GM18507 (cell line): ENCODE data around the gene MIF4GD.
"Not testable (repeated sequence)": the region's sequence is repeated elsewhere in the genome, so short reads cannot be mapped to it uniquely, and the experiment has no call there.

Experiments
- DNase-seq: peaks from one replicate; pipeline ENCODE4 v3.0.0; 2011; ENCODE audit warnings: low read depth; ENCODE audit not compliant: insufficient read length; ENCODE audit errors: extremely low spot score
- FAIRE-seq: peaks from 2 replicates; lab custom pipeline; 2011; peaks lifted over from hg19 to GRCh38; lab: Jason Lieb, UNC

MIF4GD gene

DNA sequence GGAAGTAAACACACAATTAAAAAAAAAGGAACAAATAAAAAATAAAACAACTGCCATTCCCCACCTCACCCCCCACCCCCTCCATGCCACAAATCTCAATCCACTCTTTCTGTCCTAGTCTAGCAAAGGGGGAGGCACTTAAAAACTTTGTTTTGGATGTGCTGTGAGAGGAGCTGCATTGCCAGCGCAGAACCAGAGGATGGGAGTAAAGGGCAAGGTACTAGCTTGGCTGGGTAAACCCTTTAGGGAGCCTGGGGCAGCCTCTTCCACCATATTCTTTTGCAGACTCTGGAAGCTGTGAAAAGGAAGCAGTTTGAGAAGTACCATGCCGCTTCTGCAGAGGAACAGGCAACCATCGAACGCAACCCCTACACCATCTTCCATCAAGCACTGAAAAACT lies 8.0 kb downstream of the MIF4GD start:
- no peak for FAIRE-seq
- no peak for DNase-seq

DNA sequence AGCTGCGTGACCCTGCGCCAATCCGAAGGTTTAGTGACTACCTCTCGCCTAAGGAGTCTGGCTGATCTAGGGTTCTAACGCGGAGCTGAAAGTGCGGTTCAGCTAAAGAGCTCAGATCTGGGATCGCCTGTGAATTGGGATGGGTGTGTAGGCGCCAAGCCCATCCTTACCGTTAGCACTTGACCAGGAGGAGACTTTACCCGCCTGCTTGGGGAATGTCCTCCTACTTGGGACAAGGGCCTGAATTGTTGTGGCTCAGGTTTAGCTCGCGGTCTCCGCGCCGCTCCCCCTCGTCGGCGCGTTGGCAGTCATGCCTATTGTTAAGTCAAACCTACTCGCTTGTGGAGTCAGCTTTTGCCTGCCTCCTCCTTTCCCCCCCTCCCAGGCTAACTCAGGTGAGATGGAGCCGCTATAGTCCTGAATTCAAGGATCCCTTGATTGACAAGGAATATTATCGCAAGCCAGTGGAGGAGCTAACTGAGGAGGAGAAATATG lies 8.9 kb downstream of the MIF4GD start:
- DNase-seq: no peak

DNA sequence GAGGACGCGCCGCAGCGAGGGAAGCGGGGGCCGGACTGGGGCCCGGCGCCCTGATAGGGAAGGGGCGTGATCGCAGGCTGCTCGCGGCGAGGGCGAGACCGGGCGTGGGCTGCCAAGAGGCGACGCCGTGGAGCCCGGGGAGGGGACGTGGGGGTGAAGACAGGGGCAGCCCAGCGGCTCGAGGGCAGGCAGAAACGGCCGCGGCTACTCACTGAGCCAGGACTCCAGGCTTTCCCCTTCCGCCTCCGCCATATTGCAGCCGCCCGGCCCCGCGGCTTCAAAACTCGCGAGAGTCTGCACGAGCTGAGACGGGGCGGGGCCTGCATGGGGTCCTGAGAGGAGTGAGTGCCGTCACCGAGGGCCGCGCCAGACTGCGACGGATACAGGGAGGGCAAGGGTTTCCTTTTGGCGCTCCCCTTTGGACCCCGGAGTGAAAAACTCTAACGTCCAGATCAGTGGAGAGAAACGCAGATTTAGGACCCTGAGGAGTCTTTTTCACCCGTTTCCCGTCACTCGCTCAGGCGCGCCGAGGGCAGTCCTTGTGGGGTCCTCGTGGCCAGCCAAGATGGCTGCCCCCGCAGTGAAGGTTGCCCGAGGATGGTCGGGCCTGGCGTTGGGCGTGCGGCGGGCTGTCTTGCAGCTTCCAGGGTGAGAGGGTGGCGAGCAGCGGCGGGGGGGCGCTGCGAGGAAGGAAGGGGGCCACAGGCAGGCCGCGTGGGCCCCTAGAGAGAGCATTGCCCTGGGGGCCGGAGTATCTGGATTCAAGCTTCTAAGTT lies 9.5 kb downstream of the MIF4GD start, which contains the start of the genes GGA3 and MRPS7:
Gene GGA3 (minus strand): TSS at position 271 of the 776 bp plus-strand sequence. CDS start 19 bp downstream, at position 252.
Gene MRPS7 (plus strand): TSS at position 544 of the 776 bp plus-strand sequence. CDS start 22 bp downstream, at position 566.
- FAIRE-seq: peak; percentile 89
- peak; percentile 91 for DNase-seq

More for the DNA sequence above, 8.9 kb downstream of the MIF4GD start:
- no peak for FAIRE-seq

DNA sequence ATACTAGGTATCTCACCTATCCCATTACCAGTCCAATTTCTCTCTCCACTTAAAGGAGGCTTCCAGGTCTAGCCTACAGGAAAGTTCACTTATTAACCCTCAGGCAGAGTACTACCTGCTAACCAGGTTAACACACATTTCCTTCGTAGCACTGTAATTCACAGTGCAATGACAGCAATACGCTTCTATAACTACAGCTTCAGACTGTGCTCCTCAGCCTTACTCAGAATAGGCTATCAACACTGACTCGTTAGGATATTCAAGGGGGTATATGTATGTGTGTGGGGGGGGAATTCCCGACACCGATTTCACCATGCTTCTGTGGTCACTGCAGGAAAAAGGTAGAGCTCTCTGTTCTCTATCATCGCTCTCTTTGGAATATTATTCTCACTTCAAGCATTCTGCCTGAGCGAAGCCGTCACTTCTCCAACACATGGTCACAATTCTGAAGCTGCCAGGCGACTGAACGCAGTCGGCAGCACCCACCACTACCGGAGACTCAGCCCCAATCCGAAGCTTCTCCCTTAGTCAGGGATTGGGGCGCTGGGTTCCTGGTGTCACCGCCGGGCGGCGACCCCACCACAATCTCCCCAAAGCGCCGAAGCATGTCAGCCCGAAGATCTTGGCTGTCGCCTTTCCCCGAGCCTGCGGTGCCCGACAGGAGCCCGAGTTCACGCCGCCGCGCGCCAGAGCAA lies 10.2 kb downstream of the MIF4GD start:
- no peak for FAIRE-seq
- no peak for DNase-seq

DNA sequence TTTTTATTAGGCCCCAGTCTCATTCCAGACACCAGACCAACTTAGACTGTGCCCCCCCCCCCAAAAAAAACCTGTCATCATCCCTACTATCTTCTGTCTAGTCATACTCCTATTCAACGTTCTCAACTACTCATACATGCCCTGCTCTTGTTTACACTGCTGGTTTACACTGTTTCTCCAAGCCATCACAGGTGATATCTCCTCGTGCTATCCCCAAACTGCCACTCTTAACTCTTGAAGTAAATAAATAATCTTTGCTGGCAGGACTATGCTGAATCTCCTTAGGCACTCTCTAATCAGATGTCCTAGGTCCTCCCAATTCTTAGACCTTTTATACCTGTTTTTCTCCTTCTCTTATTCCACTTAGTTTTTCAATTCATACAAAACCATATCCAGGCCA lies 13.8 kb downstream of the MIF4GD start:
- not testable (repeated sequence) for FAIRE-seq, DNase-seq

DNA sequence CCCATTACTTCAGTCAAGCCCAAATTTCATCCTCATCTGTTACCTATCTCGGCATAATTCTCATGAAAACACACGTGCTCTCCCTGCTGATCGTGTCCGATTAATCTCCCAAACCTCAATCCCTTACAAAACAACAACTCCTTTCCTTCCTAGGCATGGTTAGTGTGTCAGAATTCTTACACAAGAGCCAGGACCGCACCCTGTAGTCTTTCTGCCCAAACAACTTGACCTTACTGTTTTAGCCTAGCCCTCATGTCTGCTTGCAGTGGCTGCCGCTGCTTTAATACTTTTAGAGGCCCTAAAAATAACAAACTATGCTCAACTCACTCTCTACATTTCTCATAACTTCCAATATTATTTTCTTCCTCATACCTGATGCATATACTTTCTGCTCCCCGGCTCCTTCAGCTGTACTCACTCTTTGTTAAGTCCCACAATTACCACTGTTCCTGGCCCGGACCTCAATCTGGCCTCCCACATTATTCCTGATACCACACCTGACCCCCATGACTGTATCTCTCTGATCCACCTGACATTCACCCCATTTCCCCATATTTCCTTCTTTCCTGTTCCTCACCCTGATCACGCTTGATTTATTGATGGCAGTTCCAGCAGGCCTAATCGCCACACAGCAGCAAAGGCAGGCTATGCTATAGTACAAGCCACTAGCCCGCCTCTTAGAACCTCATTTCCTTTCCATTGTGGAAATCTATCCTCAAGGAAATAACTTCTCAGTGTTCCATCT lies 14.9 kb downstream of the MIF4GD start:
- not testable (repeated sequence) for FAIRE-seq, DNase-seq

DNA sequence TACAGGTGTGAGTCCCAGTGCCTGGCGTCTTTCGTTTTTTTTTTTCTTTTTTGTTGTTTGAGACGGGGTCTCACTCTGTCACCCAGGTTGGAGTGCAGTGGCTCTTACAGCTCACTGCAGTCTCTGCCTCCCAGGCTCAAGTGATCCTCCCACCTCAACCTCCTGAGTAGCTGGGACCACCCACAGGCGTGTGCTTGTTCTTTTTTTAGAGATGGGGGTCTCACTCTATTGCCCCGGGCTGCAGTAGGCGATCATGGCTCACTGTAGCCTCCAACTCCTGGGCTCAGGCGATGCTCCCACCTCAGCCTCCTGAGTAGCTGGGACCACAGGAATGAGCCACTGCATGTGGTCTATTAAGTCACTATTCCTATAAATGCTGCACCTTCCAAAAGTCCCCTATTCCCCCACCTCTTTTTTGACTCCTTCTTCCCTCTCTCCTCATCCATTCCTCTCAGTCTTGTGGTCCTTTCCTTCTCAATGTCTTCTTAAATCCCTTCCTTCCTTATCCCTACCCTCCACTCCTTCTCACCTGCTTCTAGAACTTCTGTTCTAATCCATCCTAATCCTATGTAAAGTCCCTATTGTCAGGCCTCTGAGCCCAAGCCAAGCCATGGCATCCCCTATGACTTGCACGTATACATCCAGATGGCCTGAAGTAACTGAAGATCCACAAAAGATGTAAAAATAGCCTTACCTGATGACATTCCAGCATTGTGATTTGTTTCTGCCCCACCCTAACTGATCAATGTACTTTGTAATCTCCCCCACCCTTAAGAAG lies 18.8 kb downstream of the MIF4GD start:
- FAIRE-seq (no peak), DNase-seq (no peak)

DNA sequence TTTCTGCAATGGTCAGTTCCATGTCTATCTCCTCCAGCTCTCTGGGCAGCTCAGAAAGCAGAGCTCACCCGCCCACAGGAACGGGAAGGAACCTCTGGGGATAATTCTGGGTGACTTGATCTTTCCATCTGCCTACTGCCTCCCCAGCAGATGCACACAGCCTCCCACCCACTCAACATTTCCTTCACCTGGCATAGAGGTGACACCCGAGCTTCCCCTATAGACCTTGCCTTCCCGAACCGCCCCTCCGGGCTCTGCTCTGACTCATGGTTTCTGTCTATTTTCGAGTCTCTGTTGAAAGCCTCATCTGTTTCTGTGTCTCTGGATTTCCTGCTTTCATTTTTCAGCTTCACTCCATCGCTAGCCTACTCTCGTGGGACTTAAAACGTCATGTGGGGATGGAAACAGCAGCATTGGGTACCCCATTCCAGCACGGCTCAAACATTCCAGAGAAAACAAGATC lies 21.0 kb downstream of the MIF4GD start:
- DNase-seq: no peak
- peak; percentile 92 for FAIRE-seq

DNA sequence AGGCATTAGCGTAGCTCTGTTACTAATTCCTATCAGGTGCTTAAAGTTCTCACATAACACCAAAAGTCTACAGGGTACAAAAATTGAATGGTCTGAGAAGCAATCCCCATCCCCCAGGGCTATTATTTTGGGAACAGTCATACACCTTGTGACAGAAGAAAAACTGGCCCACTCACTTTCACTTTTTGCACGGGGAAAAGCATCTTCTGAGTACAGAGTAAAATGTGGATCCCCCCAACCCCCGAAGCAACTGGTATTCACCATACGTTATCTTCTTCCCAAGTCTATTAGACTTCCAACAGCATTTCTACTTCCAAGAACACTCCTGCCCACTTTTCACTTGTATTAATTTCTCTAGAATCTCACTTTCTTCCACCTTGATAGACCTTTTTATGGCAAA lies 21.5 kb downstream of the MIF4GD start:
- DNase-seq (no peak), FAIRE-seq (peak; percentile 35)

DNA sequence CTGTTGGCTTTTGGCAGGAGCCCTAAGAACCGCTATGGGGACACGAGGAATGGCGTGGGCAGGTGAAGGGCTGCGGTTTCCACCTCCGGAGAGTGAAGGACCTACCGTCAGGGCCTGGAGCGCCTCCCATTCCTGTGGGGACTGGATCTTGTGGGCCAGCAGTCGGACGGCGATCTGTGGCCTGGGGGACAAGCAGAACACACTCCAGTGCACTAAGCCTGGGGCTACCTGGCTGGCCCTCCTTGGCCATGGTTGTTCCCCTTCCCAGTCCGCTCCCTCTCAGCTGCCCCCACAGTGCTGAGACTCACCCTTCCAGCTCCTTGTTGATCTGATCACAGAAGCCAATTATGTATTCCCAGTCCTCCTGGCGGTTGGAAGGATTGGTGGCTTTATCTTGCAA lies 24.6 kb downstream of the MIF4GD start:
- no peak for FAIRE-seq

DNA sequence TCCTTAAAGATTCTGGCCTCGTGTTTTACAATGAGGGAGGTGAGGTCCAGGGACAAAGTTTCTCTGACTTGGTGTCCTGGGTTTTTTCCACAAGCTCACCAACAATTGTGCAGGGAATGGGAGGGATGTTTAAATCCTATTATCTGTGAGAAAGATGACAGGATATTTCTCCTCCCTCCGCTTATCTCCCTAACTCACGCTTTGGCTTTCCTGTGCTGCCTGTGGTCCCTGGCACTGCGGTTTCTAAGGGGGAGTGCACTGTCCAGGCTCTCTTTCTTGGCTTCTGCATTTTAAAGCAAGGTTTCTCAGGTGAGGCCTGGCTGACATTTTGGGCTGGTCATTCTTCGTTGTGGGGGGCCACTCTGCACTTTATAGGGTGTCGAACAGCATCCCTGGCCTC lies 26.0 kb downstream of the MIF4GD start:
- DNase-seq (no peak), FAIRE-seq (peak; percentile 24)

More for the DNA sequence above, 24.6 kb downstream of the MIF4GD start:
- no peak for DNase-seq

DNA sequence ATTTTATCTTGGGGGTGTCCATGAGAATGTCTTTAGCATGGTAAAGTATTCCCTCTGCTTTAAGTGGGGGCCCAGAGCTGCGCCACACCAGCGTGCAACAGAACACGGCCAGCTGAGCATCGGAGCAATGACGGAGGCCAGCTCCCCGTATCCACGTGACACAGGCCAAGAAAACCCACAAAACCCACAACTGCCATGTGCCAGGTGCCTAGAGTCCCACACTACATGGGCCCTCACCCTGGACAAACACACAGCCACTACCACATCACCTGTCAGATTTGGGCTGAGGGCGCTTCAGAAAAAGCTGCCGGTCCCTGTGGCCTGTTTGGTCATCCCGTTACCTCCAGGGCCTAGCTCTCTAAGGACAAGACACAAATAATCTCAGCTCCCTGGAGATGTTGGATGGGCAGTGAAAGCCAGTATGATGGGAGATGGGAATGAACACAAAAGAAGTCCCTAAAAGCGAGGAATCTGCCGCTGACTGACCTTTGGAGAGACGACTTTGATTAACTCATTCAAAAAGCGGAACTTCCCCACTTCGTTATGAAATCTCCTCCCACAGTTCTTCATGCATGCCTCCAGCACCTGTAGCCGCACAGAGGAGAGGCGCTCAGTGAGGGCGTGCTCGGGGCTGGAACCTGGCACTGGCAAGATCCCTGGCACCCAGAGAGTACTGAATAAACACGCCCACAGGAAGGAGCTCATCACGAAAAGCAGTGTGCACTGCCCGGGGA lies 26.7 kb downstream of the MIF4GD start:
- DNase-seq: no peak
- peak; percentile 92 for FAIRE-seq

DNA sequence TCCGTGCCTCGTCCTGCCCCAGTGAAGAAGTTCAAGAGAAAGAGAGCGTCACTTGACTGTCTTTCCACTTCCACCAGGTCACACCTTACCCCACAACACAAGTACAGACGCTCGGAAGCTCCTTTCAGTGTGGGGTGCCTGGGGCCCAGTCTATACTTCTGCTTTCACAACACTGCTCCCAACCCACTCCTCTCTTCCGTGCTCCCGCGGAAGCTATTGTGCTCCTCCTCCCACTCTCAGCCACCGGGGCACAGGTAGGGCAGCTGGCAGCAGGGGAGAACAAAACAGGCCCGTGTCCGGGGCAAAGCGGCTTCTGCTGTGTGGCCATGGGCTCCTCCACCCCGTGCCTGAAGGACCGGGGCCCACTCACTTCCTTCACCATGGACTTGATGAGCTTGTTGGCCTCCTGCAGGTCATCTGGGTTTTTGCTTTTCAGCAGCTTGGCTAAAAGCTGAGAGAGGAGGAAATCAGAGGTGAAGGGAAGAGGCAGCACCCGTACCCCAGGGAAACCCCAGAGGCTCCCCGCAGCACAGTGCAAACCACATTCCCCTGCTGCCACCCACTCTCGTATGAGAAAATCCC lies 28.5 kb downstream of the MIF4GD start:
- FAIRE-seq (peak; percentile 90), DNase-seq (no peak)

DNA sequence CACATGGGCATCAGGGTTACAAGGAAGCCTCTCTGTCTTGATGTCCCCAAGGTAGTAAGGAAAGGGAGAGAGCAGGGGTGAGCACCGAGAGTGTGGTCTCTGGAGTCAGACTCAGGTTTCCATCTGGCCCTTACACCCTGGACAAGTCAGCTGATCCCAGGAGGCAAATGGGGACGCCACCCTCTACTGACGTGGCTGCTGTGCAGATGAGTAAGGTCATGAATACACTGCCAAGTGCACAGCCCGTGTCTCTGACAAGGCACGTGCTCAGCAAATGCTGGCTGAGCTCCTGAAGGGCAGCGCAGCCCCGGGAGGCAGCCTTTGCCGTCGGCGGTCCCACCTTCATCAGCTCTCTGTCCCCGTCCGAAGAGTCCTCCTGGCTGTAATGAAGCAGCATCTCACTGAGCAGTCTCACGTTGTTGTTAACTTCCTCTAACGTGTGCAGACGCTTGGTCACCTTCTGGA lies 29.0 kb downstream of the MIF4GD start:
- FAIRE-seq (no peak), DNase-seq (no peak)

DNA sequence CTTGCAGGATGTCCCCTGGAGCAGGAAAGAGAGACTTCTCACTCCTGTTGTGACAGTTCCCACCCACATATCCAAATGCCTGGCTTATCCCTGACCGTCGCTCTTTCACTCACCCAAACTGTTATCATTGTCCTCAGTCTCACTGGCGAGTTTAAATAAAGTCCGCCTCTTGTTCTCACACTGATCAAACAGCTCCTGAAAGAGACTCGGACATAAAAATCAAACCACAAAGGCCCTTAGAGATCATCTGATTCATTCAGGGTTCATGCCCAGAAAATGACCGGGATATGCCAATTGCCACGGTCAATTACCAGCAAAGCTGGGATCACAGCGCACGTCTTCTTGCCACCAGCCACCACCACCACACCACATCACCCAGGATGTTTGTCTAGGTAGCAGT lies 29.5 kb downstream of the MIF4GD start:
- FAIRE-seq (no peak), DNase-seq (no peak)

DNA sequence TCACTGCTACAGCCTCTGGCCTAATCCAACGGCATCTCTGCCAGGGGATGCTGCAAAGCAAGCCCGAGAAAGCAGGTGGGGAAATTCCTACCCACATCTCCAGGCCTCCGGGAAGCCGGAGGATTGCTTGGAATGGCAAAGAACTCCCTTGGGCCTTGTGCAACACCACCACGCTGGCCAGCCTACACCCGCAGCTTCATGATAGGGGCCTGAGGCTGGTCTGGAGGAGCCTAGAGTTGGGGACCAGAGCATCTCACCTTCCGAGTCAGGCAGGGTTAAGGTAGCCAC lies 29.9 kb downstream of the MIF4GD start:
- DNase-seq: no peak
- no peak for FAIRE-seq

DNA sequence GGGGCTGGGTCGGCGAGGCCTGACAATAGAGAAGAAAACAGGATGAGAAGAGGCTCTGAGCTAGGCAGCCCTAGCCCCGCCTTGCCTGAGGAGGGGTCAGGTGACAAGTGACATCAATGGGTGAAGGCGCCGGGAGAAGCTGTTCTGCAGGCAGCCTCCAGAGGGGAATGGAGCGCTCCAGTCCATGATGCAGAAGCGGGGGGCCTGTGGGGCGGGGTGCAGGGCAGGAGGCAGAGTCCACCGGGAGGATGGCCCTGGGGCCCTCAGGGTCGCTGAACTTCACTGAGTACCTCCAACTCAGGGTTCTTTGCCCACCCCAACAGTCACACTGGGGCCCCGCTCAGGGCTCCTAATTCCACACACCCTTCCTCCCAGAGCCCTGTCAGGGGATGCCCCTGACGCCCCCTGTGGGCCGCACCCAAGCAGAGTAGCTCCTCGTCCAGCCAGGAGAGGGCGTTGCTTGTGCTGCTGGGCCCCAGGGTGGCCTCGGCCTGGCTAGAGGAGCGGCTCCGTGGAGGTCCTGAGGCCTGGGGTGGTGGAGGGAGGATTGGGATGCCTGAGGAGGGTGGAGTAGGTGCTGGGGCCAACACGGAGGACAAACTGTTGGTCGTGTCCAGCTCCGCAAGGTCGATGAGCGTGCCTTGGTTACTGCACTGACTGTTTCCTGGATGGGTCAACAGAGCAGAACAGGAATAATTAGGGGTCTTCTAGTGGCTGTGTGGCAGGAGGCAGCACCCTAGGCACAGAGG lies 30.5 kb downstream of the MIF4GD start:
- no peak for FAIRE-seq
- DNase-seq: no peak
